ENCODE data around the gene INPP4B.

GRCh38 chr4:142600952-142601351 is 245.1 kb downstream of the INPP4B start:
- TF ChIP-seq REST (IDR thresholded peaks at IDR 0.05; ENCODE audit: low read depth, low read length), result no peak
- no peak for TF ChIP-seq SMC3 (IDR thresholded peaks at IDR 0.05; ENCODE audit: low read depth, low read length)
- no peak for TF ChIP-seq RAD21 (IDR thresholded peaks at IDR 0.05; ENCODE audit: low read length)
- TF ChIP-seq CTCF (IDR thresholded peaks at IDR 0.05), result no peak
- TF ChIP-seq TEAD4 (IDR thresholded peaks at IDR 0.05; ENCODE audit: borderline replicate concordance, insufficient read depth), result no peak
- no peak for TF ChIP-seq POLR2AphosphoS5 (IDR thresholded peaks at IDR 0.05; ENCODE audit: low read depth, low read length)
- TF ChIP-seq FOXJ3 (CRISPR knock-in tag; IDR thresholded peaks at IDR 0.05), result no peak
- TF ChIP-seq IRF3 (IDR thresholded peaks at IDR 0.05; ENCODE audit: low read depth, low read length), result no peak
- TF ChIP-seq YY1 (IDR thresholded peaks at IDR 0.05; ENCODE audit: low read depth), result no peak
- no peak for TF ChIP-seq SIN3A (IDR thresholded peaks at IDR 0.05; ENCODE audit: borderline replicate concordance, low read depth, low read length)
- TF ChIP-seq NRF1 (IDR thresholded peaks at IDR 0.05; ENCODE audit: low read depth, low read length), result no peak
